Ascending aorta (tissue), 2 donors: ENCODE measurements around the gene NENF. TPM values are rescaled to one million over a fixed set of nuclear protein-coding genes. Genes with fewer than 3 reads are reported as not detected.
"Not testable (repeated sequence)": the region's sequence is repeated elsewhere in the genome, so short reads cannot be mapped to it uniquely, and the experiment has no call there.

Source experiments
- DNase-seq, 2 donors: peaks; one replicate each; pipeline ENCODE4 v3.0.0-alpha.2; 2019; ENCODE audit warnings: low spot score in 2 of 2
- H3K27ac ChIP-seq, 2 donors: fragments of 200-600 bp; sonication (generic); one replicate each; pipeline ENCODE4 v1.5.1; 2016 to 2017; ENCODE audit warnings: mild to moderate bottlenecking in 1 of 2
- H3K27me3 ChIP-seq: fragments of 200-600 bp; sonication (generic); one replicate; pipeline ENCODE4 v1.5.1; 2017
- H3K36me3 ChIP-seq, 2 donors: fragments of 200-600 bp; sonication (generic); one replicate each; pipeline ENCODE4 v1.5.1; 2016
- H3K4me1 ChIP-seq, 2 donors: fragments of 200-600 bp; sonication (generic); one replicate each; pipeline ENCODE4 v1.5.1; 2016 to 2017; ENCODE audit warnings: mild to moderate bottlenecking in 1 of 2
- H3K4me3 ChIP-seq, 2 donors: fragments of 200-600 bp; sonication (generic); one replicate each; pipeline ENCODE4 v1.5.1; 2016 to 2017; ENCODE audit warnings: mild to moderate bottlenecking in 1 of 2
- H3K9me3 ChIP-seq, 2 donors: fragments of 200-600 bp; sonication (generic); one replicate each; pipeline ENCODE4 v1.5.1; 2016
- intact Hi-C: fragments of 100-400 bp; cut with DNase I; formaldehyde crosslinking; loops from one replicate; pipeline ENCODE4 v1.15.1; 2023
- total RNA-seq: library from RNA; depleted of rRNA; stranded (reverse); fragments of >200 nt; gene quantifications from one replicate; pipeline ENCODE4 v1.1.0, GENCODE V29; 2016
- TF ChIP-seq, protein P1 (sequence below), 3 experiments: fragments of 200-600 bp in 2 of 3; fragments of 450-650 bp in 1 of 3; sonication (generic) in 2 of 3; IDR thresholded peaks; one replicate each; pipeline ENCODE4 v1.5.1; 2016 to 2019; ENCODE audit warnings: antibody characterized with exemption in 3 of 3, mild to moderate bottlenecking in 1 of 3, moderate library complexity in 1 of 3

NENF gene
- total RNA-seq, 1 donor from 2014 or later, result 186 TPM

DNA sequence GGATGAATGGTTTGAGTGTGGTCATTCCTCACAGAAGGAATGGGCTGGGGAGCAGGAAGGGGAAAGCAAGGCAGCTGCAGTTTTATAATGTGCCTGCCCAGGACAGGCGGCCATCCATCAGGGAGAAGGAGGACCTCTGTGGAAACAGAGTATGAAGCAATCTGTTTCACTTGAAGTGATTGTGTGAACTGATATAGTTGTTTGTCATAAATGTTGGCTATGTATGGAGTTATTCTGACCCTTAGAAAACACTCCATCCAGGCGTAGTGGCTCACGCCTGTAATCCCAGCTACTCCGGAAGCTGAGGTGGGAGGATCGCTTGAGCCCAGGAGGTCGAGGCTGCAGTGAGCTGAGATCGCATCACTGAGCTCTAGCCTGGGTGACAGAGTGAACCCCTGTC is 46.5 kb downstream of the NENF start:
- H3K4me1 ChIP-seq, result peaks cover 0 to 22% of the 10 kb centered on the region in 2 donors
- no peaks in the 10 kb centered on the region for H3K36me3 ChIP-seq
- intact Hi-C loops, result loop anchor here (5.0 kb wide), 1 partner anchor 303 kb away; no protein-coding TSS in a partner anchor
- H3K27ac ChIP-seq, result no peak overlapping the region
- no peak overlapping the region for H3K4me3 ChIP-seq
- no peaks in the 10 kb centered on the region for H3K27me3 ChIP-seq
- DNase-seq, result no peak
- TF ChIP-seq, protein P1, sequence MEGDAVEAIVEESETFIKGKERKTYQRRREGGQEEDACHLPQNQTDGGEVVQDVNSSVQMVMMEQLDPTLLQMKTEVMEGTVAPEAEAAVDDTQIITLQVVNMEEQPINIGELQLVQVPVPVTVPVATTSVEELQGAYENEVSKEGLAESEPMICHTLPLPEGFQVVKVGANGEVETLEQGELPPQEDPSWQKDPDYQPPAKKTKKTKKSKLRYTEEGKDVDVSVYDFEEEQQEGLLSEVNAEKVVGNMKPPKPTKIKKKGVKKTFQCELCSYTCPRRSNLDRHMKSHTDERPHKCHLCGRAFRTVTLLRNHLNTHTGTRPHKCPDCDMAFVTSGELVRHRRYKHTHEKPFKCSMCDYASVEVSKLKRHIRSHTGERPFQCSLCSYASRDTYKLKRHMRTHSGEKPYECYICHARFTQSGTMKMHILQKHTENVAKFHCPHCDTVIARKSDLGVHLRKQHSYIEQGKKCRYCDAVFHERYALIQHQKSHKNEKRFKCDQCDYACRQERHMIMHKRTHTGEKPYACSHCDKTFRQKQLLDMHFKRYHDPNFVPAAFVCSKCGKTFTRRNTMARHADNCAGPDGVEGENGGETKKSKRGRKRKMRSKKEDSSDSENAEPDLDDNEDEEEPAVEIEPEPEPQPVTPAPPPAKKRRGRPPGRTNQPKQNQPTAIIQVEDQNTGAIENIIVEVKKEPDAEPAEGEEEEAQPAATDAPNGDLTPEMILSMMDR (IDR thresholded peaks at IDR 0.05), result no peak
- H3K9me3 ChIP-seq, result no peaks in the 10 kb centered on the region

DNA sequence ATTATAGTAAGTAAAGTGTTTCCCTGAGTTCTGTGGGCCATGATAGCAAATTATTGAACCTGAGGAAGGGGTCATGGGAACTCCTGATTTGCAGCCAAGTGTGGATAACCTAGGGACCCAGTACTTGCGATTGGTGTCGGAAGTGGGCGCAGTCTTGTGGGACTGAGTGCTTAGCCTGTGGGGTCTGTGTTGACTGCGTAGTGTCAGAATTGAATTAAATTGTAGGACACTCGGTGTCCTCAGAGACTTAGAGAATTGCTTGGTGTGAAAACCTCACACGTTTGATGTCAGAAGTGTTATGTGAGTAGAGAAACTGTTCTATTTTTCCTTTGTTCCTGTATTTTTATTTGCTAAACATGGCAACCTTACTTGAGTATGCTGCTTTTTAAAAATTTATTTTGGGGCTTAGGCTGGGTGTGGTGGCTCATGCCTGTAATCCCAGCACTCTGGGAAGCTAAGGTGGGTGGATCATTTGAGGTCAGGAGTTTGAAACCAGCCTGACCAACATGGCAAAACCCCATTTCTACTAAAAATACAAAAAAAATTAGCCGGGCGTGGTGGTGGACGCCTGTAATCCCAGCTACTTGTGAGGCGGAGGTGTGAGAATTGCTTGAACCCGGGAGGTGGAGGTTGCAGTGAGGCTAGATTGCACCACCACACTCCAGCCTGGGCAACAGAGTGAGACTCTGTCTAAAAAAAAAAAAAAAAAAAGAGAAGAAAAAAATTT is 48.2 kb downstream of the NENF start:
- intact Hi-C loops, DNase-seq, H3K9me3 ChIP-seq, H3K36me3 ChIP-seq, H3K27ac ChIP-seq, H3K27me3 ChIP-seq, H3K4me3 ChIP-seq: not testable (repeated sequence)
- peaks cover 0 to 25% of the 10 kb centered on the region in 2 donors for H3K4me1 ChIP-seq

DNA sequence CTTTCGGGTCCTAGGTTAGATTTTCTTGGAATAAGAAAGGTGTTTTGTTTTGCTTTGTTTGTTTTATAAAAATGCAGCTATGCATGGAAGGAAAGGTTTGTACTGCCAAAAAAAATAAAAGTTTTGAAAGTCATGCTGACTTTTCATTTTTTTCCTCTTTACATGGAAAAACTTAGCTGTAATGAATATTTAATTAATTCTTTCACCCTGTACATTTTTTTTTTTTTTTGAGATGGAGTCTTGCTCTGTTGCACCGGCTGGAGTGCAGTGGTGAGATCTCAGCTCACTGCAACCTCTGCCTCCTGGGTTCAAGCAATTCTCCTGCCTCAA is 48.7 kb downstream of the NENF start:
- intact Hi-C loops, result no loop called here
- Histone ChIP-seq H3K27ac (peak overlapping the region in 1 of 2 donors; percentile 40), H3K9me3 (no peaks in the 10 kb centered on the region), H3K4me3 (no peak overlapping the region), H3K36me3 (no peaks in the 10 kb centered on the region), H3K27me3 (no peaks in the 10 kb centered on the region), H3K4me1 (peaks cover 0 to 25% of the 10 kb centered on the region in 2 donors)
- no peak for DNase-seq
- TF ChIP-seq, protein P1 (IDR thresholded peaks at IDR 0.05), result no peak

DNA sequence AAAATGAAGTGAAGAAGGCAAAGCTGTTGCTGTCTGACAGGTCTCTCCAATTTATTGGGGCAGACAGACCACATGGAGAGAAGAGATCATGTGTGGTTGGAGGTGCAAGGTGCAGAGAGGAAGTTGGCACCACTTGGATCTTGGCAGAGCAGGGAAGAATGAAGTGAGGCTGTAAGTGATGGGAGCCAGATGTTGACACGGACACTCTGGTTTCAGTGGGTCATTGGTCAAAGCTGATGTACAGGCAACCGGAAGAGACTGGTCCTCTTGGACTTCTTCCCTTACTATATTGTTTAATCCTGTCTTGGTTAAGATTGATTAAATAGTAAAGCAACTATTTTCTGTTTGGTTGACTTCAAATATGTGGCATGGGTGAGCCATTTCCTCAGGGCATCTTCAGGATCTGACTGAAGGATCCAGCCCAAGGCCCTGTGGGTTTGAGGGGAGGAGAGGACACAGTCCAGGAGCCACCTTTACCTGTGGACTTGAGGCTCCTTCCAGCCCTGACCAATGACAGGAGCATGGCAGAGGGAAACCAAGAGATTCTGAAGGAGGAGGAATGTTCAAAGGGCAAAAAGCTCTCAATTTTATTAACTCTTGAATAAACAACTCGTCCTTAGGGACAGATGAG is 49.4 kb downstream of the NENF start:
- Histone ChIP-seq H3K27me3 (no peaks in the 10 kb centered on the region), H3K9me3 (no peaks in the 10 kb centered on the region), H3K36me3 (no peaks in the 10 kb centered on the region), H3K27ac (peak overlapping the region; percentile 40 to 45), H3K4me1 (peaks cover 0 to 25% of the 10 kb centered on the region in 2 donors), H3K4me3 (no peak overlapping the region)
- intact Hi-C loops, result no loop called here
- DNase-seq, result no peak
- TF ChIP-seq, protein P1 (IDR thresholded peaks at IDR 0.05), result no peak

DNA sequence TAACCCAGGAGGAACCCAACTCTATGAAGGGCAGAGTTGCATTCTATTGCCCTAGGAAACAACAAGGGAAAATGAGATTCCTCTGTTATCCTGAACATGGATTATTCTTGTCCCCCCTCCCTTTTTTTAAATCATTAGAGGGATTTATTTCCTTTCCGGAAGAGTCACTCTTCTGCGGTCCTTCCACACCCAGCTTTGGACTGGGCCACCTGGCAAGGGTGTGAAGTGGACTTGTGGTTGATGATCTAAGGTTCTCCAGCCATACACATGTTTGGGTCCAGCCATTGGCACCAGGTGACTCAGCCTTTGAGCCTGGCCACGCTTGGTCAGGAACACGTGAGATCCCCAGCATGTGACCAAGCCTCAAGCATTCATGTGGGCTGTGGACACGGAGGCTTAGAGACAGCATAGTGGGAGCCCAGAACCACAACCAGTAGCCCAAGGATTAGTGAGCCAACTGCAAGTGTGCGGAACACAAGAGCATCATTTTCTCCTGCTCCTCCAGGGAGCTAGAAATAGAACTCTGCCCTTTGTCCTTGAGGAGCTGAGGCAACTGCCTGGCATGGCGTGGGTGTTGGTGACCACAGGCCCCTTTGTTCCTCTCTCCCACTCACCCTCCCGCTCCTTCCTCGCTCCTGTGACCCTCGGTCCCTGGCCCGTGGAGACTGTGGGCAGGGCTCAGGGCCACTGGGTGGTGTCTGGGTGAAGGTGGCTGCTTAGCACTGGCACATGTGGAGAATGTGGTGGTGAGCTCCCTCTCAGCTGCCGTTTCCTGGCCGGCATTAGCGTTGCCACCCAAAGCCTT is 50.1 kb downstream of the NENF start:
- intact Hi-C loops, result no loop called here
- DNase-seq, result no peak
- Histone ChIP-seq H3K27ac (peak overlapping the region; percentile 33 to 40), H3K4me1 (peaks cover 0 to 21% of the 10 kb centered on the region in 2 donors), H3K9me3 (no peaks in the 10 kb centered on the region), H3K36me3 (no peaks in the 10 kb centered on the region), H3K27me3 (no peaks in the 10 kb centered on the region), H3K4me3 (no peak overlapping the region)
- TF ChIP-seq, protein P1 (IDR thresholded peaks at IDR 0.05), result no peak
